ENCODE measurements around the gene FAHD2A. TPM values are rescaled to one million over a fixed set of nuclear protein-coding genes. Genes with fewer than 3 reads are reported as not detected.

Gene FAHD2A
- total RNA-seq, 1 donor = 15.4 TPM

DNA sequence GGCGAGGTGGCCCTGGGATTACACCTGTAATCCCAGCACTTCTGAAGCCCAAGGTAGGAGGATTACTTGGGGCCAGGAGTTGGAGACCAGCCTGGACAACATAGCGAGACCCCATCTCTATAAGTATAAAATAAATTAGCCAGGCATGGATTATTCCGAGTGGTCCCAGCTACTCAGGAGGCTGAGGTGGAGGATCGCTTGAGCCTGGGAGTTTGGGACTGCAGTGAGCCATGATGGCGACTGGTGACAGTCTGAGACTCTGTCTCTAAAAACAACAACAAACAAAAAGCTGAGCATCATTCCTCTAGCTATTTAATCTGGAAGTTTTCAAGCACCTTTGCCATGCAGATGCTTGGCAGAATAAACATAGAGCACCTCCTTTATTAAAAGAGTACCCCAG, 21.8 kb upstream of the FAHD2A start:
- no peak for DNase-seq (ENCODE audit: low read depth)
- H3K4me3 ChIP-seq (ENCODE audit: low read depth, low read length) = no peak overlapping the region
- TF ChIP-seq, protein P1, sequence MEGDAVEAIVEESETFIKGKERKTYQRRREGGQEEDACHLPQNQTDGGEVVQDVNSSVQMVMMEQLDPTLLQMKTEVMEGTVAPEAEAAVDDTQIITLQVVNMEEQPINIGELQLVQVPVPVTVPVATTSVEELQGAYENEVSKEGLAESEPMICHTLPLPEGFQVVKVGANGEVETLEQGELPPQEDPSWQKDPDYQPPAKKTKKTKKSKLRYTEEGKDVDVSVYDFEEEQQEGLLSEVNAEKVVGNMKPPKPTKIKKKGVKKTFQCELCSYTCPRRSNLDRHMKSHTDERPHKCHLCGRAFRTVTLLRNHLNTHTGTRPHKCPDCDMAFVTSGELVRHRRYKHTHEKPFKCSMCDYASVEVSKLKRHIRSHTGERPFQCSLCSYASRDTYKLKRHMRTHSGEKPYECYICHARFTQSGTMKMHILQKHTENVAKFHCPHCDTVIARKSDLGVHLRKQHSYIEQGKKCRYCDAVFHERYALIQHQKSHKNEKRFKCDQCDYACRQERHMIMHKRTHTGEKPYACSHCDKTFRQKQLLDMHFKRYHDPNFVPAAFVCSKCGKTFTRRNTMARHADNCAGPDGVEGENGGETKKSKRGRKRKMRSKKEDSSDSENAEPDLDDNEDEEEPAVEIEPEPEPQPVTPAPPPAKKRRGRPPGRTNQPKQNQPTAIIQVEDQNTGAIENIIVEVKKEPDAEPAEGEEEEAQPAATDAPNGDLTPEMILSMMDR (IDR thresholded peaks at IDR 0.05; ENCODE audit: insufficient read depth, low read length) = no peak

DNA sequence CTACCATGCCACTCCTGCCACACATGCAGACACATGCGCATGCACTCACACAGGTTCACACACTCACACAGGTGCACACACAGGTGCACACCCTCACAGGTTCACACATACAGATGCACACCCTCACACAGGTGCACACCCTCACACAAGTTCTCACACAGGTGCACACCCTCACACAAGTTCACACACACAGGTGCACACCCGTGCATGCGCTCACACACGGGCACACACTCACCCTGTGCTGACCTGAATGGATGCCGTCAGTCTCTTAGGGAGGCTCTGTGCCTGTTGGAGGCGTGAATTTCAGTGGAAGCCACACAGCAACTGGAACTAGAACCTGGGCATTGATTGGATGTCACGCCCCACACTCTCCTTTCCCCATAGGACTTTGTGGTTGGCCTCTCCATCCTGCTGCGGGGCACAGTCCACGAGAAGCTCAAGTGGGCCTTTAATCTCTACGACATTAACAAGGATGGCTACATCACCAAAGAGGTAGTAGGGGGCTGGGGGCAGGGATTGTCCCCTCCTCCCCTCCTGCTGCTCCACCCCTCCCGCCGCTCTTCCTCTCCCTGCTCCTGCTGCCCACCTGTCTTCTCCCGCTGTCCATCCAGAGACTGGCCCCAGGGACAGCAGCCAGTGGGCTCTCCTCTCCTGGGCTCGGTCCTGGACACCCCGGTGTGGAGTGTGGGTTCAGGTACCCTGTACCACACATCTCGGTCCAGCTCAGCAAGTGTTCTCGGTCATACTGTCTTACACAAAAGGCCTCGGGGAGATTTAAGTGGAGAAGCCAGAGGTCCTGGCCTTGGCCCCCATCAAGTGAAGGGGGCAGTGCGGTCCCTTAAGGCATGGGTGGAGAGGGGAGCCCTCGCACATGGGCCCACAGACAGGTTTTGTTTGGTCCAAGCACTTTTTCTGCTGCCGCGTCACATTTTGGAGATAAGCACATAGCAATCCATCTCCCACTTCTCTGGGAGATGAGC, 21.0 kb upstream of the FAHD2A start:
- no peak for DNase-seq (ENCODE audit: low read depth)
- H3K4me3 ChIP-seq (ENCODE audit: low read depth, low read length) = no peak overlapping the region
- TF ChIP-seq, protein P1 (IDR thresholded peaks at IDR 0.05; ENCODE audit: insufficient read depth, low read length) = no peak

DNA sequence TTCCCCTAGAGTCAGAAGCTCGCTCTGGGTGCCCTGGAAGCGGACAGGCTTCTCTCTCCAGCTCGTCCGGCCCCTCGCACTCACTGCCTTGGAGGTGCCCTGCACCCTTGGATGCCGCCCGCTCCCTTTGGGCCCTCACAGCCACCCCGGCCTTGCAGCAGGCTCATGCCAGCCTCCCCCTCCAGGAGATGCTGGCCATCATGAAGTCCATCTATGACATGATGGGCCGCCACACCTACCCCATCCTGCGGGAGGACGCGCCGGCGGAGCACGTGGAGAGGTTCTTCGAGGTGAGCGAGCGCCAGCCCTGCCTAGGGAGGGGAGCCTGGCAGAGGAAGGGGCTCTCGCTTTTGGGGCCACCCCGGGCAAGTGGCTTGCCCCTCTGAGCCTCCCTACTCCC, 20.3 kb upstream of the FAHD2A start:
- TF ChIP-seq, protein P1 (IDR thresholded peaks at IDR 0.05; ENCODE audit: insufficient read depth, low read length) = no peak
- H3K4me3 ChIP-seq (ENCODE audit: low read depth, low read length) = no peak overlapping the region
- DNase-seq (ENCODE audit: low read depth) = no peak

DNA sequence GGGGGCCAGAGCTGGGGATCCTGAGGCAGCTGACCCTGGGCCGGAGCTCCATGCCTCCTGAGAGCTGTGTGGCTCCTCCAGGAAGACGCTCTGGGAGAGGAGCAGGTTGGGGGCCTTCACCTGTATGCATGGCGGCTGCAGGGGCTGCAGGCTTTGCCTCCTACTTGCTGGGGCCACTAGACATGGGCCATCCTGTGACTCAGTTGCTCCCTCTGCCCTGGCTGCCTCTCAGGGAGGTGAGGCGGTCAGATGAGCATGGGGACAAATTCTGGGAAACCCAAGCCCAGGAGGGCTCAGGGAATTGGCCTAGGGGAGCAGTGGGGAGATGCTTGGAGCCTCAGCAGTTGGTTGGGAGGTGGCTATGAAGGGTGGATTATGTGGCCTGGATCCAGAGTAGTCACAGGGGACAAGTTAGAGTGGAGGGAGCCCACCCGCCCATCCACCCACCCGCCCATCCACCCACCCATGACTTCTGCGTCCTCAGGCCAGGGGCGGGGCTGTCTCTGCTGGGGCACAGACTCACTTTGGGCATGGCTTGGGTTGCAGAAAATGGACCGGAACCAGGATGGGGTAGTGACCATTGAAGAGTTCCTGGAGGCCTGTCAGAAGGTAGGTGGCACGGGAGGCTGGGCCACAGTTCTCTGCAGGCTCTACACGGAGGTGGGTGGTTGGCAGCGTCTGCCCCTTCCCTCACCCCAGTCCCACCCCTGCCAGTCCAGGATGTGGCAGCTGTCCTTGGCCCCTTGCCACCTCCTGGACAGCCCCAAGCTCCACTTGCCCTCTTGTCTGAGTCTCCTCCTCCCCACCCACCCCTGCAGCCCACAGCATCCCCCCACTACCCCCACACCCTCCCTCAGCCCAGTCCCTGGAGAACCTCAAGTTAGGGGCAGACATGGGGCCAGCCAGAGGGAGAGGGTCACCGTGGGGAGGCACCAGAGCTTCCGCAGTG, 19.5 kb upstream of the FAHD2A start:
- TF ChIP-seq, protein P1 (IDR thresholded peaks at IDR 0.05; ENCODE audit: insufficient read depth, low read length) = no peak

DNA sequence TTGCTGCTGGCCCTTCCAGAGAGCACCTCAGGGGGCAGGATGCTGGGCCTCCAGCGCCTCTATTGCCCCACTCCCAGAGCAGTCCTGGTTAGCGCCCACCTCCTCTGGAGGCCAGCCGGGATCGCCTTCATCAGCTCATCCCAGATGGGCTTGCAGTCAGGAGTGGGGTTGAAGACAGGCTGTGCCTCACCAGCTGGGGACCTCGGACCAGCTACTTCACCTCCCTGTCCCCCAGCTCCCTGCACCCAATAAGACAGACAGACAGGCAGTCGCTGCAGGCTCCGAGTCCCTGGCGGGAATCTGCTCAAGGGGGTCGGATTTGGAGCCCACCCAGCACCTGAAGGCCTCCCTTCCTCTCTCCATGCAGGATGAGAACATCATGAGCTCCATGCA, 18.9 kb upstream of the FAHD2A start:
- no peak for DNase-seq (ENCODE audit: low read depth)

More for the DNA sequence above, 19.5 kb upstream of the FAHD2A start:
- H3K4me3 ChIP-seq (ENCODE audit: low read depth, low read length) = no peak overlapping the region
- DNase-seq (ENCODE audit: low read depth) = no peak

More for the DNA sequence above, 18.9 kb upstream of the FAHD2A start:
- H3K4me3 ChIP-seq (ENCODE audit: low read depth, low read length) = no peak overlapping the region
- TF ChIP-seq, protein P1 (IDR thresholded peaks at IDR 0.05; ENCODE audit: insufficient read depth, low read length) = no peak
